Lower leg skin (tissue), 4 donors: Measurements from ENCODE around the gene LBX2. TPM values are rescaled to one million over a fixed set of nuclear protein-coding genes. Genes with fewer than 3 reads are reported as not detected.

ENCODE experiments used
- DNase-seq, 2 donors: peaks; one replicate each; pipeline ENCODE4 v3.0.0-alpha.2; 2019; ENCODE audit warnings: low spot score in 2 of 2
- H3K4me3 ChIP-seq: fragments of 200-600 bp; sonication (generic); 2 replicates; pipeline ENCODE4 v1.5.1; 2017; ENCODE audit warnings: mild to moderate bottlenecking, low read depth; ENCODE audit not compliant: poor library complexity, severe bottlenecking
- POLR2A ChIP-seq, 2 donors: fragments of 450-650 bp; IDR thresholded peaks; one replicate each; pipeline ENCODE4 v1.6.1; 2016 to 2017; ENCODE audit warnings: antibody characterized with exemption in 2 of 2, mild to moderate bottlenecking in 1 of 2, moderate library complexity in 1 of 2
- WGBS, 2 donors: methylation state at CpG; one replicate each; pipeline ENCODE4 v1.1.5; 2018; 5-methylcytosine and 5-hydroxymethylcytosine counted together
- intact Hi-C: fragments of 100-400 bp; cut with DNase I; formaldehyde crosslinking; loops from one replicate; pipeline ENCODE4 v1.15.0; 2023; ENCODE audit warnings: low total_unique reads
- total RNA-seq, 4 donors: library from RNA; depleted of rRNA; stranded (reverse); fragments of >200 nt; gene quantifications; one replicate each; pipeline ENCODE4 v1.1.0, GENCODE V29; 2016
- TF ChIP-seq, protein P1 (sequence below), 3 donors: fragments of 450-650 bp; IDR thresholded peaks; one replicate each; pipeline ENCODE4 v1.5.1; 2016; ENCODE audit warnings: antibody characterized with exemption in 3 of 3, mild to moderate bottlenecking in 3 of 3, moderate library complexity in 2 of 3

Gene LBX2
- total RNA-seq, 4 donors from 2014 or later = 0.55 to 1.2 TPM; not detected in 2

DNA sequence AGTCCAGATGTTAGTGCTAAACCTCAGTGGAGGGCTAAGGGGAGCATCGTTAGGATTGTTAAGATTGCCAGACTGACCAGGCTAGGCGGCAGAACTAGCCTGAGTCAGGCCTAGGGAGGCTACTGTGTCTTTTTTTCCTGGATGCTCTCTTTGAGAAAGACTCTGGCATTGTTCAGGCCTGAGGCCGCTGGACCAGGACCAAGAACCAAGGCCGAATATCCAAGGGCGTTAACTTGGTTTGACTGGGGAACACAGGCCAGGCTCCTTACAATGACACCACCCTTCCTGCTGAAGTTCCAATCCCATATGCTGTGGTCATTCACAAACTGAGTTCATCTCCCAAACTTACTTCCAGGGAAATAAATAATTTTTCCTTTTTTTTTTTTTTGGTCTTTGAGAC lies 40.9 kb upstream of the LBX2 start:
- no peak overlapping the region for H3K4me3 ChIP-seq
- intact Hi-C loops = no loop called here
- no peak for TF ChIP-seq POLR2A (IDR thresholded peaks at IDR 0.05)
- TF ChIP-seq, protein P1, sequence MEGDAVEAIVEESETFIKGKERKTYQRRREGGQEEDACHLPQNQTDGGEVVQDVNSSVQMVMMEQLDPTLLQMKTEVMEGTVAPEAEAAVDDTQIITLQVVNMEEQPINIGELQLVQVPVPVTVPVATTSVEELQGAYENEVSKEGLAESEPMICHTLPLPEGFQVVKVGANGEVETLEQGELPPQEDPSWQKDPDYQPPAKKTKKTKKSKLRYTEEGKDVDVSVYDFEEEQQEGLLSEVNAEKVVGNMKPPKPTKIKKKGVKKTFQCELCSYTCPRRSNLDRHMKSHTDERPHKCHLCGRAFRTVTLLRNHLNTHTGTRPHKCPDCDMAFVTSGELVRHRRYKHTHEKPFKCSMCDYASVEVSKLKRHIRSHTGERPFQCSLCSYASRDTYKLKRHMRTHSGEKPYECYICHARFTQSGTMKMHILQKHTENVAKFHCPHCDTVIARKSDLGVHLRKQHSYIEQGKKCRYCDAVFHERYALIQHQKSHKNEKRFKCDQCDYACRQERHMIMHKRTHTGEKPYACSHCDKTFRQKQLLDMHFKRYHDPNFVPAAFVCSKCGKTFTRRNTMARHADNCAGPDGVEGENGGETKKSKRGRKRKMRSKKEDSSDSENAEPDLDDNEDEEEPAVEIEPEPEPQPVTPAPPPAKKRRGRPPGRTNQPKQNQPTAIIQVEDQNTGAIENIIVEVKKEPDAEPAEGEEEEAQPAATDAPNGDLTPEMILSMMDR (IDR thresholded peaks at IDR 0.05) = no peak
- WGBS, 2 donors = 44 to 56% methylated on average over 5 of the region's 5 CpGs
- peak; percentile 71 to 92 for DNase-seq

DNA sequence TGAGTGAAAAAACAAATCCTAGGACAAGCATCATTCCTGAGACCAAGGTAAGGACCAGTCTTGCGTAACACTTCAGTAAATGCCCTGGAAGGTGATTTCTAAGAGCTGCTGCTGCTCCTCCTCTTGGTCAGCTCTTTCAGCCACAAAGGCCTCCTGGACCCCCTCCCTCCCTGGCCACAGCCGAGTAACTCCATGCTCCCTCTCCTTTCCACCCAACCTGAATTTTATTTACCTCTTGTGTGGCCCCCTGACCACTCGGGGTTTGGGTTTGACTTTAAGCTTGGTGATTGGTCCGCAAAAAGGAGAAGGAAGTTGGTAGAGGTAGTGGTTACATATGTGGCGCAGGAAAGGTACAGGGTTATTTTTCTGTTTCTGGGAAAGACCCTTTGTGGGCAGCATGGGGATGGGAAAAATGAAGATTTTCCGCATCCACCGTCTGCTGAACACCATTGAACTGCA lies 39.5 kb upstream of the LBX2 start:
- WGBS, 2 donors = 70 to 77% methylated on average over 7 of the region's 7 CpGs
- no peak overlapping the region for H3K4me3 ChIP-seq
- no peak for DNase-seq
- no peak for TF ChIP-seq POLR2A (IDR thresholded peaks at IDR 0.05)
- TF ChIP-seq, protein P1 (IDR thresholded peaks at IDR 0.05) = no peak
- intact Hi-C loops = no loop called here

DNA sequence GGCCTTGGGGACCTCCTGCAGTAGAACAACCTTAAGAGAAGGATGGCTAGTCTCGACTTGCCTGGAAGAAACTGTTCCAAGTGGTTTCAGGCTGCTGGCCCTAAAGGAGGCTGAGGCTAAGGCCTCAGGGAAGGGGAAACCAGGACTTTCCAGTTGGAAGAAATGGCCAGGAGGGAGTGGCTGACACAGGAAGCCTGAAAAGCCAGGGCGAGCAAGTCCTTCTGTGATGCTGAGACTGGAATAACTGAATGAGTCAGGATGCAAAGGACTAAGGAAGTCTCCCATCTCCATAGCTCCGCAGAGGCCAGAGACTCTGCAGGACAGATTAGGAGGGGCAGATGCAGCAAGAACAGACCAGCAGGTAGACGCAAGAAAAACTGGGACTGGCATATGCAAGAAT lies 37.7 kb upstream of the LBX2 start:
- intact Hi-C loops = no loop called here
- no peak for DNase-seq
- no peak overlapping the region for H3K4me3 ChIP-seq
- 50 to 54% methylated on average over 4 of the region's 4 CpGs for WGBS, 2 donors
- TF ChIP-seq, protein P1 (IDR thresholded peaks at IDR 0.05) = no peak
- TF ChIP-seq POLR2A (IDR thresholded peaks at IDR 0.05) = no peak

DNA sequence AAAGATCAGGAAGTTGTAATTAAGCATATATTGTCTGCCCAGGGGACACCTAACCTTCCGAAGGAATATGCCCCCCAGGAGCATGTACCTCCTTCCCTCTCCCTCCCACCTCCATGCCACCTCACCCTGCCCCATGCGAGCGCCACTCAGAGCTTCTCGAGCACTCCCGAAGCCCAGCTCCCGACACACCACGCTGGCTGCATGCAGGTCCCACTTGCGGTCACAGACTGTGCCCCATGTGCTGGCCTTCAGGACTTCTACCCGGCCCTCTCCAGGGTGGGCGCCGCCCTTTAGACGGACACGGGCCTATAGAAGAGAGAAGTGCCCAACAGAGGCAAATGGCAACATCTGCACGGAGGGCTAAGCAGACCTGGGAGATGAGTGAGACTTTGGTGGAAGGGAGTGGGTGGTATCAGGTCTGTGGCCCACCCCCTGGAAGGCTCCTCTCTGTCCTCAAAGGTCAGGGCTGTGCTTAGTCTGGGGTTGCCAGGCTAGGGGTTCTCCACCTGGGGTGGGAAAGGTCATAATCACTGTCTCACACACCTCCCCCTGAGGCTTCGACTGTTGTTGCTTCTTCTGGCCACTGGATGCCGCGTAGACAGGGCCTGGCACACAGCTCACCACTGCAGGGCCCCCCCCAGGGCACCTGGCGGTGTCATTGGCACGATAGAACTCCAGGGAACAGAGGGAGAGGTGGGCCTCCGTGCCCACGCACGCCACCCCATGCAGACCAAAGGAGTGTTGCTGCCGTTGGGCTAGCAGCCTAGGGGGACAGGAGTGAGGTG lies 37.0 kb upstream of the LBX2 start:
- TF ChIP-seq POLR2A (IDR thresholded peaks at IDR 0.05) = no peak
- TF ChIP-seq, protein P1 (IDR thresholded peaks at IDR 0.05) = no peak
- no peak for DNase-seq
- WGBS, 2 donors = 77% methylated on average over 21 to 22 of the region's 23 CpGs
- intact Hi-C loops = no loop called here
- H3K4me3 ChIP-seq = no peak overlapping the region

DNA sequence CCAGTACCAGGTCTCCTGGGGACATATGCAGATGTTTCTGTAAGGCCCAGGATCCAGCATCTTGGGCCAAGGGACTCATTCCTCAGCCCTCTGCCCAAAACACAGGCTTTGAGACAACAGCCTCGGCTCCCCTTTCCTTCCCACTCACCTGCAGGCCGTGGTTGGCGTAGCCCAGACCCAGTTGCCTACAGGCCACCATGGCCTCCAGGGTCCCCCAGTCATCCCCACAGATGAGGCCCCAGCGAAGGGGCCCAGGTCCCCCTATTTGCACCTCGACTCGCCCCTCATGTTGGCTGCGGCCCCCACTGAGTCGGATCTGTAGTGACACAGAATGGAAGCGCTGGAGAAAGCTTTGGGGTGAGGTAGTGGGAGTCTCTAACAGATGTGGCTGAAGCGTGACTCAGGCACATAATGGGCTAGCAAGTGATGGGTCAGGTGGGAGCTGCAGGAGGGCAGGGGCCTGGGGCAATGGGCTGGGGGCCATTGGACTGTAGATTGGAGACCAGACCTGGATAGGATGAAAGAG lies 36.1 kb upstream of the LBX2 start:
- H3K4me3 ChIP-seq = no peak overlapping the region
- DNase-seq = no peak
- 87 to 92% methylated on average over 10 of the region's 10 CpGs for WGBS, 2 donors
- intact Hi-C loops = no loop called here
- TF ChIP-seq POLR2A (IDR thresholded peaks at IDR 0.05) = no peak
- TF ChIP-seq, protein P1 (IDR thresholded peaks at IDR 0.05) = no peak
